OCI-LY7 (cell line): ENCODE data around the gene JPH3.

Source experiments
- EZH2phosphoT487 ChIP-seq: fragments of 200-600 bp; sonication (generic); IDR thresholded peaks from 2 replicates; pipeline ENCODE4 v1.6.1; 2018; ENCODE audit warnings: low read depth, borderline replicate concordance, mild to moderate bottlenecking, mixed run types, antibody characterized with exemption, low read length, moderate library complexity, mixed read lengths
- TF ChIP-seq, protein P1 (sequence below): fragments of 200-600 bp; sonication (generic); conservative IDR thresholded peaks from 2 replicates; pipeline ENCODE4 v1.5.1; 2014; ENCODE audit warnings: mild to moderate bottlenecking, antibody characterized with exemption, low read length, moderate library complexity, mixed read lengths

- TF ChIP-seq, protein P1, sequence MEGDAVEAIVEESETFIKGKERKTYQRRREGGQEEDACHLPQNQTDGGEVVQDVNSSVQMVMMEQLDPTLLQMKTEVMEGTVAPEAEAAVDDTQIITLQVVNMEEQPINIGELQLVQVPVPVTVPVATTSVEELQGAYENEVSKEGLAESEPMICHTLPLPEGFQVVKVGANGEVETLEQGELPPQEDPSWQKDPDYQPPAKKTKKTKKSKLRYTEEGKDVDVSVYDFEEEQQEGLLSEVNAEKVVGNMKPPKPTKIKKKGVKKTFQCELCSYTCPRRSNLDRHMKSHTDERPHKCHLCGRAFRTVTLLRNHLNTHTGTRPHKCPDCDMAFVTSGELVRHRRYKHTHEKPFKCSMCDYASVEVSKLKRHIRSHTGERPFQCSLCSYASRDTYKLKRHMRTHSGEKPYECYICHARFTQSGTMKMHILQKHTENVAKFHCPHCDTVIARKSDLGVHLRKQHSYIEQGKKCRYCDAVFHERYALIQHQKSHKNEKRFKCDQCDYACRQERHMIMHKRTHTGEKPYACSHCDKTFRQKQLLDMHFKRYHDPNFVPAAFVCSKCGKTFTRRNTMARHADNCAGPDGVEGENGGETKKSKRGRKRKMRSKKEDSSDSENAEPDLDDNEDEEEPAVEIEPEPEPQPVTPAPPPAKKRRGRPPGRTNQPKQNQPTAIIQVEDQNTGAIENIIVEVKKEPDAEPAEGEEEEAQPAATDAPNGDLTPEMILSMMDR, result no peak
- no peak for TF ChIP-seq EZH2phosphoT487
Observed at GRCh38 chr16:87570572-87570937, 31.8 kb upstream of the JPH3 start.
